Smooth muscle cell (in vitro differentiated cells): ENCODE measurements around the gene AP2B1. TPM values are rescaled to one million over a fixed set of nuclear protein-coding genes. Genes with fewer than 3 reads are reported as not detected.

Source experiments
- DNase-seq: peaks from one replicate; lab custom pipeline; 2025; ENCODE audit not compliant: unreplicated experiment; lab: John Stamatoyannopoulos, UW
- H2AFZ ChIP-seq: fragments of 200-600 bp; sonication (generic); 2 replicates; pipeline ENCODE4 v1.6.0; 2016; ENCODE audit warnings: antibody characterized with exemption, low read depth, mild to moderate bottlenecking
- H3F3A ChIP-seq: fragments of 200-600 bp; sonication (generic); 2 replicates; pipeline ENCODE4 v1.6.0; 2017; ENCODE audit warnings: antibody characterized with exemption, low read depth
- H3K27ac ChIP-seq: fragments of 200-600 bp; sonication (generic); 2 replicates; pipeline ENCODE4 v1.5.1; 2016; ENCODE audit warnings: low read depth, mild to moderate bottlenecking
- H3K27me3 ChIP-seq: fragments of 200-600 bp; sonication (generic); 2 replicates; pipeline ENCODE4 v1.6.1; 2016; ENCODE audit warnings: low read depth, mild to moderate bottlenecking
- H3K36me3 ChIP-seq: fragments of 200-600 bp; sonication (generic); 2 replicates; pipeline ENCODE4 v1.5.1; 2016; ENCODE audit warnings: low read depth
- H3K4me1 ChIP-seq: fragments of 200-600 bp; sonication (generic); 2 replicates; pipeline ENCODE4 v1.5.1; 2016; ENCODE audit warnings: low read depth
- H3K4me2 ChIP-seq: fragments of 200-600 bp; sonication (generic); 2 replicates; pipeline ENCODE4 v1.6.0; 2016; ENCODE audit warnings: mild to moderate bottlenecking
- H3K4me3 ChIP-seq: fragments of 200-600 bp; sonication (generic); 2 replicates; pipeline ENCODE4 v1.5.1; 2016; ENCODE audit warnings: mild to moderate bottlenecking
- H3K79me2 ChIP-seq: fragments of 200-600 bp; sonication (generic); 2 replicates; pipeline ENCODE4 v1.6.0; 2016; ENCODE audit warnings: low read depth, mild to moderate bottlenecking
- H3K9ac ChIP-seq: fragments of 200-600 bp; sonication (generic); 2 replicates; pipeline ENCODE4 v1.6.0; 2016; ENCODE audit warnings: low read depth
- H3K9me3 ChIP-seq: fragments of 200-600 bp; sonication (generic); replicated peaks from 2 replicates; pipeline ENCODE4 v1.5.1; 2016; ENCODE audit warnings: low read depth
- H4K20me1 ChIP-seq: fragments of 200-600 bp; sonication (generic); 2 replicates; pipeline ENCODE4 v1.6.0; 2016; ENCODE audit warnings: low read depth
- CTCF ChIP-seq: fragments of 200-600 bp; sonication (generic); IDR thresholded peaks from 2 replicates; pipeline ENCODE4 v1.5.1; 2017; ENCODE audit warnings: borderline replicate concordance, mild to moderate bottlenecking, antibody characterized with exemption; ENCODE audit not compliant: insufficient read depth, poor library complexity, severe bottlenecking
- WGBS: methylation state at CpG from one replicate; pipeline ENCODE4 v1.1.7; 2016; ENCODE audit warnings: low lambda C conversion rate; 5-methylcytosine and 5-hydroxymethylcytosine counted together
- polyA plus RNA-seq: library from polyadenylated mRNA; unstranded; fragments of >200 nt; fragmentation: Nextera tagmentation; extraction: Ambion mirVana; gene quantifications from 2 replicates; pipeline ENCODE4 v1.2.1, GENCODE V29; 2016
- total RNA-seq: library from RNA; depleted of rRNA; stranded (reverse); fragments of >200 nt; gene quantifications from 2 replicates; pipeline ENCODE4 v1.2.3, GENCODE V29; 2014

Gene AP2B1
- total and polyA plus RNA-seq, 2 experiments from 2014 or later = 58.5 to 92.3 TPM

GRCh38 chr17:35596530-35597233 is 9.6 kb downstream of the AP2B1 start:
- no peaks in the 10 kb centered on the region for H3F3A ChIP-seq
- H4K20me1 ChIP-seq = peaks cover 86% of the 10 kb centered on the region
- H3K79me2 ChIP-seq = peaks cover 60% of the 10 kb centered on the region
- peak; percentile 45 for TF ChIP-seq CTCF
- no peak overlapping the region for H3K4me2 ChIP-seq
- no peak overlapping the region for H3K4me3 ChIP-seq
- no peak overlapping the region for H3K27ac ChIP-seq
- no peak for DNase-seq
- H3K9ac ChIP-seq = no peak overlapping the region
- no peaks in the 10 kb centered on the region for H3K9me3 ChIP-seq
- H3K36me3 ChIP-seq = peaks cover 26% of the 10 kb centered on the region
- H3K27me3 ChIP-seq = no peaks in the 10 kb centered on the region
- no peaks in the 10 kb centered on the region for H3K4me1 ChIP-seq
- no peak overlapping the region for H2AFZ ChIP-seq
- 76% methylated on average over 51 of the region's 54 CpGs for WGBS

- no peaks in the 10 kb centered on the region for H3K4me1 ChIP-seq
- no peaks in the 10 kb centered on the region for H3F3A ChIP-seq
- no peaks in the 10 kb centered on the region for H3K9me3 ChIP-seq
- TF ChIP-seq CTCF = no peak
- H3K4me3 ChIP-seq = no peak overlapping the region
- H3K9ac ChIP-seq = no peak overlapping the region
- 79% methylated on average over 5 of the region's 5 CpGs for WGBS
- no peak overlapping the region for H3K4me2 ChIP-seq
- H2AFZ ChIP-seq = no peak overlapping the region
- H3K36me3 ChIP-seq = peaks cover 32% of the 10 kb centered on the region
- no peak overlapping the region for H3K27ac ChIP-seq
- DNase-seq = no peak
- H3K27me3 ChIP-seq = no peaks in the 10 kb centered on the region
- H4K20me1 ChIP-seq = peaks cover 83% of the 10 kb centered on the region
- H3K79me2 ChIP-seq = peaks cover 57% of the 10 kb centered on the region
These were observed 10.5 kb downstream of the AP2B1 start for GRCh38 chr17:35597604-35598003.

GRCh38 chr17:35603674-35604073 is 16.6 kb downstream of the AP2B1 start:
- Histone ChIP-seq H3K27me3 (no peaks in the 10 kb centered on the region), H3K4me3 (no peak overlapping the region), H3K9me3 (no peaks in the 10 kb centered on the region), H3K4me2 (no peak overlapping the region), H3K27ac (no peak overlapping the region), H3F3A (no peaks in the 10 kb centered on the region), H3K9ac (no peak overlapping the region), H3K79me2 (peaks cover 21% of the 10 kb centered on the region), H4K20me1 (peaks cover 45% of the 10 kb centered on the region), H3K36me3 (peaks cover 21% of the 10 kb centered on the region), H2AFZ (no peak overlapping the region), H3K4me1 (no peaks in the 10 kb centered on the region)
- no peak for DNase-seq
- 96% methylated on average over 7 of the region's 7 CpGs for WGBS
- no peak for TF ChIP-seq CTCF

- H3K36me3 ChIP-seq = peaks cover 12% of the 10 kb centered on the region
- no peaks in the 10 kb centered on the region for H3F3A ChIP-seq
- H3K79me2 ChIP-seq = peaks cover 9% of the 10 kb centered on the region
- H4K20me1 ChIP-seq = peaks cover 31% of the 10 kb centered on the region
- DNase-seq = no peak
- H3K4me1 ChIP-seq = no peaks in the 10 kb centered on the region
- H3K27me3 ChIP-seq = no peaks in the 10 kb centered on the region
- H3K27ac ChIP-seq = no peak overlapping the region
- no peak overlapping the region for H3K9ac ChIP-seq
- no peak for TF ChIP-seq CTCF
- H2AFZ ChIP-seq = no peak overlapping the region
- WGBS = 96% methylated on average over 2 of the region's 2 CpGs
- no peak overlapping the region for H3K4me2 ChIP-seq
- H3K9me3 ChIP-seq = no peaks in the 10 kb centered on the region
- H3K4me3 ChIP-seq = no peak overlapping the region
These were observed 18.6 kb downstream of the AP2B1 start for GRCh38 chr17:35605678-35606077.
